H1 (cell line): ENCODE data around the gene SLC66A3. TPM values are rescaled to one million over a fixed set of nuclear protein-coding genes. Genes with fewer than 3 reads are reported as not detected.

Experiments used
- E2F6 ChIP-seq: IDR thresholded peaks from 2 replicates; pipeline ENCODE4 v1.6.1; 2012; ENCODE audit warnings: inconsistent platforms
- EP300 ChIP-seq, 2 experiments: IDR thresholded peaks; 1 replicate in 1 of 2; 2 replicates in 1 of 2; pipeline ENCODE4 v1.6.1; 2011 to 2012; ENCODE audit warnings: low read depth in 2 of 2, low read length in 2 of 2, mild to moderate bottlenecking in 2 of 2, borderline replicate concordance in 1 of 2, inconsistent platforms in 1 of 2, moderate library complexity in 1 of 2
- HDAC6 ChIP-seq: IDR thresholded peaks from one replicate; pipeline ENCODE4 v1.7.1; 2012; ENCODE audit warnings: low read depth, mild to moderate bottlenecking, inconsistent platforms, low read length, moderate library complexity
- JUN ChIP-seq: IDR thresholded peaks from 2 replicates; pipeline ENCODE4 v1.6.1; 2011; ENCODE audit warnings: low read depth, mild to moderate bottlenecking, improper control_type of control experiment, low read length
- KDM4A ChIP-seq: IDR thresholded peaks from one replicate; pipeline ENCODE4 v1.7.1; 2012; ENCODE audit warnings: low read depth, mild to moderate bottlenecking, moderate library complexity, low read length, inconsistent platforms; ENCODE audit not compliant: severe bottlenecking
- POLR2AphosphoS5 ChIP-seq: IDR thresholded peaks from 2 replicates; pipeline ENCODE4 v1.6.1; 2011; ENCODE audit warnings: low read depth, low read length
- RAD21 ChIP-seq, 2 experiments: IDR thresholded peaks in 1 of 2; conservative IDR thresholded peaks in 1 of 2; 2 replicates each; pipeline ENCODE4 v1.6.1; 2011; ENCODE audit warnings: low read depth in 2 of 2, low read length in 2 of 2, improper control_type of control experiment in 1 of 2, inconsistent platforms in 1 of 2, mild to moderate bottlenecking in 1 of 2, moderate library complexity in 1 of 2
- polyA plus RNA-seq, 7 experiments: library from polyadenylated mRNA; depleted of rRNA in 3 of 7; stranded (reverse) in 5 of 7; unstranded in 2 of 7; fragments of >200 nt in 5 of 7; fragments of 200-250 nt in 2 of 7; gene quantifications; 1 replicate in 5 of 7; 2 replicates in 1 of 7; 4 replicates in 1 of 7; pipeline versions ENCODE4 v1.2.1 to v1.2.3, GENCODE V29; 2011 to 2013; ENCODE audit warnings: missing spikeins in 2 of 7, mixed read lengths in 2 of 7
- total RNA-seq: library from RNA; stranded (reverse); fragmentation: NEBNext Ultra II Directional; extraction: Animal tissue kit (Norgen Biotek cat#: 25700); gene quantifications from 2 replicates; pipeline ENCODE4 v1.2.1, GENCODE V29; 2021

SLC66A3 gene
- total and polyA plus RNA-seq, 2 of the 8 experiments (the other 6 are each of a cell fraction or from before 2014, with no cell fraction given) = 8.7 to 27.8 TPM

- TF ChIP-seq JUN (no peak), EP300 (IDR thresholded peaks at IDR 0.05; ENCODE audit: borderline replicate concordance in 1 of 2, low read depth in 2 of 2, low read length in 2 of 2) (no peak), KDM4A (no peak), POLR2AphosphoS5 (no peak), E2F6 (no peak), RAD21 (IDR thresholded peaks at IDR 0.05 in 1 of 2, conservative IDR thresholded peaks at IDR 0.05 in 1 of 2; ENCODE audit: low read depth in 2 of 2, low read length in 2 of 2) (no peak), HDAC6 (no peak)
Observed at GRCh38 chr2:11201969-11202368, 46.7 kb downstream of the SLC66A3 start (continued).
